Inflammatory macrophage treated with lipopolysaccharide for 4 hours (primary cell): ENCODE measurements around the gene PLXNB1.
A peak's percentile ranks its signal among the peaks of the same experiment; 100 is the strongest.
"Not testable (repeated sequence)": the region's sequence is repeated elsewhere in the genome, so short reads cannot be mapped to it uniquely, and the experiment has no call there.

Source experiments
- DNase-seq: peaks from one replicate; pipeline ENCODE4 v3.0.0-alpha.2; 2020

PLXNB1 gene

DNA sequence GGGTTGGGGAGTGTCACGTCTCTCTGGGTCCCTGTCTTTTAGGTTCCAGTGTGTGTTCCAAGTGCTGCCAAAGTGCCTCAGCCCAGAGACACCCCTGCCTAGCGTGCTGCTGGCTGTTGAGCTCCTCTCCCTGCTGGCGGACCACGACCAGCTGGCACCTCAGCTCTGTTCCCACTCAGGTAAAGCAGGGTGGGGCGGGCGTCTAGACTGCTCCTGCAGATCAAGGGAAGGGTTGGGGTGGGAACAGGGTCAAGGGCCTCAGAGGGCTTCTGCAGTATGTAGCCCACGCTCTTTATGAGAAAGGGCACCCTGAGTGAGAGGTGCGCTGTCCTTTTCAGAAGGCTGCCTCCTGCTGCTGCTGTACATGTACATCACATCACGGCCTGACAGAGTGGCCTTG is 33.8 kb upstream of the PLXNB1 start:
- no peak for DNase-seq

DNA sequence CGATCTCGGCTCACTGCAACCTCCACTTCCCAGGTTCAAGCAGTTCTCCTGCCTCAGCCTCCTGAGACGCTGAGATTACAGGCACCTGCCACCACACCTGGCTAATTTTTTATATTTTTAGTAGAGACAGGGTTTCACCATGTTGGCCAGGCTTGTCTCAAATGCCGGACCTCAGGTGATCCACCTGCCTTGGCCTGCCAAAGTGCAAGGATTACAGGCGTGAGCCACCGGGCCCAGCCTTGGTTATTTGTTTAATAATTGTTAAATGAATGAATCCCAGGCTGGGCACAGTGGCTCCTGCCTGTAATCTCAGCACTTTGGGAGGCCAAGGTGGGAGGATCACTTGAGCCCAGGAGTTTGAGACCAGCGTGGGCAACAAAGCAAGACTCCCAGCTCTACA is 31.9 kb upstream of the PLXNB1 start:
- not testable (repeated sequence) for DNase-seq

DNA sequence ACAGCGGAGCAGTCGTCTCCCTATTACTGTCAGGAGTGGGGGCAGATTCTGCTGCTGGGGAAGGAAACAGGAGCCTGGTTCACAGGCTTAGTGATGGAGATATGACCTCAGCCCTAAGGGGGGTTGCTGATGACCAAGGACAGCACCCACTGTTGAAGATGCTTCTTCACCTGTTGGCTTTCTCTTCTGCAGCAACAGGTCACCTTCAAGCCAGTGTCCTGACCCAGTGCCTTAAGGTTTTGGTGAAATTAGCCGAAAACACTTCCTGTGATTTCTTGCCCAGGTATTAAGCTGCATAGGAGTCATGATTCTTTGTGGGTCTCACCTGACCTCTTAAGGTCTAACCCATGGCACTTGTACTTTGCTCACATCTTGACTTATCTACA is 30.6 kb upstream of the PLXNB1 start:
- no peak for DNase-seq

DNA sequence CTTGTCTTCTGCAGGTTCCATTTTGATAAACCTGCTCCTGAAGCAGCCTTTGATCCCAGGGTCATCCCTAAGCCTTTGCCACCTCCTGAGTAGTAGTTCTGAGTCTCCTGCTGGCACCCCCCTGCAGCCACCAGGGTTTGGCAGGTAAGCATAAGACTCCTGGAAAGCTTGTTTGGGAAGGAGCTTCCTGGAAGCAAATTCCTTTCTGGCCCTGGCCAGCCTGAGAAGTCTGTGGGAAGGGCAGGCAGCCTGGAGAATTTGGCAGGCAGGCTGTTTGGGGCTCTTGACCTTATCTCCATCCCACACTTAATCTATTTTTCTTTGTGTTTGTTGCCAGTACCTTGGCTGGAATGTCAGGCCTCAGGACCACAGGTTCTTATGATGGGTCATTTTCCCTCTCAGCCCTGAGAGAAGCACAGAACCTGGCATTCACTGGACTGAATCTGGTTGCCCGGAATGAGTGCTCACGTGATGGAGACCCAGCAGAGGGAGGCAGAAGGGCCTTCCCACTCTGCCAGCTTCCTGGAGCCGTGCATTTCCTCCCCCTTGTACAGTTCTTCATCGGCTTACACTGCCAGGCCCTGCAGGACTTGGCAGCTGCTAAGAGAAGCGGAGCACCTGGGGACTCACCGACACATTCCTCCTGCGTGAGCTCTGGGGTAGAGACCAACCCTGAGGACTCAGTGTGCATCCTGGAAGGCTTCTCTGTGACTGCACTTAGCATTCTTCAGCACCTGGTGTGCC is 30.1 kb upstream of the PLXNB1 start:
- DNase-seq = no peak

DNA sequence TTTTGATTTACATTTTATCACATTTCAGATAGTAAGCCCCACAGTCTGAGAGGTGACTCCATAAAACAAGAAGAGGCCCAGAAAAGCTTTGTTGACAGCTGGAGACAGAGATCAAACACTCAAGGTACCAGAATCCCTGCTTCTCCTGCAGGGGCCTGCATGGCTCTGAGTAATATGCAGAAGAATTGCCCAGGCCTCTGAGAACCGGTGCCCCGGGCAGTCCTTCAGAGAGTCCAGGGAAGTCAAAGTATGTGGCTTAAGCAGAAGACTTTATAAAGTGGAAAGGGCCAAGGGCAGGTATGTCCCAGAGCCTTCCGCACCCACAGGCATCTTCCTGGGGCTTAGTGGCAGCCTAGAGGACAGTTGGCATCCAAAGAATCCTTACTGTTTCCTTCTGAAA is 29.4 kb upstream of the PLXNB1 start:
- DNase-seq = no peak

DNA sequence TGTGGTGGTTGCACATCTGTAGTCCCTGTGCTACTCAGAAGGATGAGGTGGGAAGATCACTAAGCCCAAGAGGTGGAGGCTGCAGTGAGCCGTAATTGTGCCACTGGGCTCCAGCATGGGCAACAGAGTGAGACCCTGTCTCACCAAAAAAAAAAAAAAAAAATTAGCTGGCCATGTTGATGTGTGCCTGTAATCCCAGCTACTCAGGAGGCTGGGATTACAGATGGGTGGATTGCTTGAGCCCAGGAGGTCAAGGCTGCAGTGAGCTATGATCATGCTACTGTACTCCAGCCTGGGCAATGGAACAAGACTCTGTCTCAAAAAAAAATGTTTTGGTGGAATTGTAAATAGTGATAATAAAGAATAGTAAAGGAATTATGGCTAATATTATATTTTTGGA is 26.6 kb upstream of the PLXNB1 start:
- no peak for DNase-seq

DNA sequence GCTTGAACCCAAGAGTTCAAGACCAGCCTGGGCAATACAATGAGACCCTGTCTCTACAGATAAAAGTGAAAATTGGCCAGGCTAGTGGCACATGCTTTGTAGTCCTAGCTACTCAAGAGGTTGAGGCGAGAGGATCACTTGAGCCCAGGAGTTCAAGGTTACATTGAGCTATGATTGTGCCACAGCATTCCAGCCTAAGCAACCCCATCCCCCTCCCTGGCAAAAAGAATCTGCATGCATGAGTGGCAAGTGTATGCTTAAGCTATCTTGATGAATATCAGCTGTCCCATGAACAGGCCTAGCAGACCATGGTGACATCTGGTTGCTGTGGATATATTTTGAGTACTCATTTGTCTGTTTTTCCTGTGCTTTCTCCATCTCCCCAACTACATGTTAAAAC is 21.4 kb upstream of the PLXNB1 start:
- DNase-seq = no peak

DNA sequence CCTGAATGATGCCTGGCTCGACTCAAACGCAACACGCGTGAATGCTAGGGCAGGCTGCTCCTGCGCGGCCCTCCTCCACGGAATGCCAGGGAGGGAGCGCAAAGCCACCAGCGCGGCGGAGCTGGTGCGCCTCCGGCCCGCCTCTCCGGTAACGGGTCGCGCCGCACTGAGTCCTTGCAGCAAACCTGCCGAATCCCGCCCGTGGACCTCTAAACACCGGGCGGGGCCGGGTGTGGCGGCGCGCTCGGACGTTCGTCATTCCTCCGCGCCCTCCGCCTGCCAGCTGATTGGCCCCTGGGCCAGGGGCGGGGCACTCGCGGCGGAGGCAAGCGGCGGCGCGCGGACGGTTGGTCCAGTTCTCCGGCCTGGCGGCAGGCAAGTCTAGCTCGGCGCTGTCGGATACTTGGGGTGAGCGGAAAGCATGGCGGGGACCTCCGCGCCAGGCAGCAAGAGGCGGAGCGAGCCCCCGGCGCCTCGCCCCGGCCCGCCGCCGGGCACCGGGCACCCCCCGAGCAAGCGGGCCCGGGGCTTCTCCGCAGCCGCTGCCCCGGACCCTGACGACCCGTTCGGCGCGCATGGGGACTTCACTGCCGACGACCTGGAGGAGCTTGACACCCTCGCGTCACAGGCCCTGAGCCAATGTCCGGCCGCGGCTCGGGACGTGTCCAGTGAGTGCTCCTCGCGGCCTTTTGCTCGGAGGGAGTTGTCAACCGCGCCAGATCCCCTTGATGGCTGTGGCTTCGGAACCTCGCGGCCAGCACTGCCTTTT is 16.7 kb upstream of the PLXNB1 start, which contains the start of gene ATRIP:
ATRIP (plus strand) TSS at position 313 of the 769 bp plus-strand sequence; CDS start at position 422, 109 bp downstream.
- DNase-seq = peak; percentile 86

DNA sequence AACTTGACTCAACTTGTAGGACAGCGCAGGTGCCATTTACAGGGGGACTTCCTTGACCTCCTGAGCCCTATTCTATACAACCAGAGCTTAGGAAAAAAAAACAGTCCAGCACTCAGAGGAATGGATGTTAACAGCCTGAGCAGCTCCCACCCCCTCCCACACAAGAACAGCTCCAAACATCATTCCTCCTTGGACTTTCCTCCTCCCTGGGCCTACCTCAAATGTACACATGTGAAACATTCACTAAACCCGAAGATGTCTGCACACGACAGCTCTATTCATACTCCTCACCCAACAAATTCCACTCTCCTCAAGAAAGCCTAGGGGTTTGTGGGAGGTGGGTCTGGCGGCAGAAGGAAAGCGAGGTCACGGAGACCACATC is 16.1 kb upstream of the PLXNB1 start:
- DNase-seq = no peak

DNA sequence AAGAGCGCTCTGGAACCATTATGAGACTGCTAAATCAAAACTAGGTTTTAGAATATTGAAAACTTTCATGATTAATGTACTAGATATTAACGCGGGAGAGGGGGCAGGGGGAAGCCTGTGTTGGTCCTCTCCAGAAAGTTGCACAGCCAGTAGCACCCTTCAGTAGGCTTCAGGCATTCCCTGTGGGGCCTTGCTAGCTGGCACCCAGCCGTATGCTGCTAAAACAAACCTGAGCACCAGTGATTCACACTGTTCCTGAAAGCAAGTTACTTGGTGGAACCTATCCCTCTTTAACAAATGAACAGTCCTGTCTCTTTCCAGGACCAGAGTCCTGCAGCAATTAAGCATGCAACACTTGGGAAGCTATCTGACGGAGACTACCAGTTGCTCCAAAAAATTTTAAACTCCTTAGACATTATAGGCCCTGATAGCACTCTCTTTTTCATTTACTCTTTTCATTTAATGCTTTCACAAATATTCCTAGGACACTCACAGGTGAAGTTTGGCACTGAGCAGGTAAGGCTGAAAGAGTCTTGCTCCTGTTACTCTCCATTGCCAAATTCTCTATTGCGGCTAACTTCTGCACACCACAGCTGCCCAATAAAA is 15.5 kb upstream of the PLXNB1 start:
- no peak for DNase-seq

DNA sequence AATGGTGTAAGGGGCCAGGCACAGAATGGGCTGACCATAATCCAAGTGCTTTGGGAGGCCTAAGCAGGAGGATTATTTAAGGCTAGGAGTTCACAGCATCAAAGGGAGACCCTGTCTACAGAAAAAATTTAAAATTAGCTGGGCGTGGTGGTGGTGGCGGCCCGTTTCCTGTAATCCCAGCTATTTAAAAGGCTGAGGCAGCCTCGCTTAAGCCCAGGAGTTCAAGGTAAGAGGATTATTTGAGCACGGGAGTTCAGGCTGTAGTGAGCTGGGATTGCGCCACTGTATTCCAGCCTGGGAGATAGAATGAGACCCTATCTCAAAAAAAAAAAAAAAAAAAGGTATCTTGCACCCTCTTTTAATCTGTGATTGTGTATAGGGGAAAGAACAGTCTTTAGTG is 12.1 kb upstream of the PLXNB1 start:
- DNase-seq = no peak

DNA sequence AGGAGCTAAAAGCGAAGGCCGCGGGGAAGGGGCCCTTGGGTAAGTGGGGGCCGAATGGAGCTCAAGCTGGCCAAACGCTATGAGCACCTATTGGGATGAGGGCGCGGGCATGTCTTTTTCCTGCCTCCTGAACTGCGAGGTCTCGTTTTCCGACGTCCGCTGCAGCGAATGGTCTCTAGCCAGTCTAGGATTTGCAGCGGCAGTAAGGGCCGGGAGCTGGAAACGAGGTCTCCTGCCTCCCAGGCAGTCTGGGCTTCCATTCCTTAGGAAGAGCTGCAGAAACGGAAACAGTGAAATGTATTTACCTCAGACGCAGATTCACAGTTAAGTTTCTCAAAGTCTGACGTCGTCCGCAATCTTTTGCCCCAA is 10.7 kb upstream of the PLXNB1 start:
- no peak for DNase-seq

DNA sequence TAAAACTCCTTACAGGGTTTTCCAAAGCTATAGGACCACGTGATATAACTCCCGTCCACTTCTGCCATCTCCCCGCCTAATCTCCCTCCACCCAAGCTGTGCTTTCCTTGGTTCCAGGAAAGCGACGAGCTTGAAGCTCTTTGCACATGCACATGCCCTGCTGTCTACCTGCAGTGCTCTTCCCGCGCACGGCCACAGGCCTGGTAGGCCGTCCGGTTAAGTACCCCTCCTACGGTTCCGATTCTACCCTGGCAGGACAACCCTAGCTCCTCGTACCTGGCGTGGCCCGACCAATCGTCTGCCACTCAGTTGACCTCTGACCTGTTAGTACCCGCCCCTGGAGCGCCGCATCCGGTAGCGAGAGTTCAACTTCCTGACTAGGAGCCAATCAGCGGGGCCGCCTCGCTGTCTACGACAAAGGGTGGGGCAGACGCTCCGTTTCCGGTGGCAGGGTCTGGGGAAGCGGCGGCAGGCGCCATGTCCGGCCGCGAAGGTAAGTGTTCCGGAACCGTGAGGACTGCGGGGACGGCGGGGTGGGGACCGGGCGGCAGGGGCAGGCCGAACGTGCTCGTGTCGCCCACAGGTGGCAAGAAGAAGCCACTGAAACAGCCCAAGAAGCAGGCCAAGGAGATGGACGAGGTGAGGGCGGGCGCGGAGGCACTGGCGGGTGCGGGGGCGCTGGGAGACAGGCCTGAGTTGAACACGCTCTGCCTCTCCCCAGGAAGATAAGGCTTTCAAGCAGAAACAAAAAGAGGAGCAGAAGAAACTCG is 10.1 kb upstream of the PLXNB1 start, which contains the start of the genes CCDC51 and TMA7:
CCDC51 (minus strand) TSS at position 300 of the 770 bp plus-strand sequence. CDS start 4,991 bp downstream, outside the sequence.
TMA7 (plus strand) TSS at position 438 of the 770 bp plus-strand sequence; CDS start at position 478, 40 bp downstream.
- peak; percentile 99 for DNase-seq

DNA sequence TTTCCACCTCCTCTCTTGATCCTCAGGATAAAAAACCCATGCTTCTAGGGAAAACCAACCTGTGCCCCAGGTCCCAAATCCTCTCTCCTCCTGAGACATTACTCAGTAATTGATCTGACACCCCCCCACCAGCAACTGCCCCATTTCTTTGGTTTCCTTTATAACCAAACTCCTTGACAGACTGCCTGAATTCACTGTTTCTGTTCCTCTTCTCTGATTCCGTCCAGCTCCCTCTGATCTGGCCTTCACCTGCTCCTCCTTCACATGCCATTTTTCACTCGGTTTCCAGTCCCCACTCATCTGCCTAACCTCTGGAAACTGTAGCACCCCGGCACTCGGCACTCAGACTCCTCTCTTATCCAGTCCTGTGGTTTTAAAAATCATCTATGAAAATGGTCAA is 7.9 kb upstream of the PLXNB1 start:
- DNase-seq = no peak

DNA sequence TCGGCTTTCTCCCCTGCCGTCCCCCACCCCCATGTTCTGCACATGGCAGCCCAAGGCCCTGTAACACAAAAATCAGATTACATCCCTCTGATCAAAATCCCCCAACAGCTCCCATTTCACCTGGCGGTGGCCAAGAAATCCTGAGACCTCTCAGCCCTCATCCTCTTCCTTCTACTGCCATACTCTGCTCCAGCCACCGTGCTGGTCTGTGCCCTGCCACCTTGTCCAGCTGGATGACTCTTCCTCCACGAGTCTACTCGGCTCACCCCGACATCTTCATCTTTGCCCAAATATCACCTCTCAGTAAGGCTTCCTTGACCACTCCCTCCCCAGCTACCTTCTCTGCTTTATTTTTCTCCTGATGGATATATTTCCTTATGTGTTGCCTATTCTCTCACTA is 7.0 kb upstream of the PLXNB1 start:
- DNase-seq = no peak

DNA sequence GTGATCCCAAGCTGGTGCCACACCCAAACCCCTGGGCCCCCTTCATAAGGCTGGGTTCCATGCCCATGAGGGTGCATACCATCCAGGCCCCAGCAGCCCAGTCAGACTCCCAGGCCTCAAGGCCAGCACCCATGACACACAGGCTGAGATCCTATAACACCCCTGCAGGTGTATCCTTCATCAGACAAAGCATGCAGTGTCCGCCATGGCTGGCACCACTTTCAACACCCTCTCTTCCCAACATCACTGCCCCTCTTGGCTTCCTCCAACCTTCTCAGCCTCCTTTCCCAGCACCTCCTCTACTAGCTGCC is 6.5 kb upstream of the PLXNB1 start:
- no peak for DNase-seq

DNA sequence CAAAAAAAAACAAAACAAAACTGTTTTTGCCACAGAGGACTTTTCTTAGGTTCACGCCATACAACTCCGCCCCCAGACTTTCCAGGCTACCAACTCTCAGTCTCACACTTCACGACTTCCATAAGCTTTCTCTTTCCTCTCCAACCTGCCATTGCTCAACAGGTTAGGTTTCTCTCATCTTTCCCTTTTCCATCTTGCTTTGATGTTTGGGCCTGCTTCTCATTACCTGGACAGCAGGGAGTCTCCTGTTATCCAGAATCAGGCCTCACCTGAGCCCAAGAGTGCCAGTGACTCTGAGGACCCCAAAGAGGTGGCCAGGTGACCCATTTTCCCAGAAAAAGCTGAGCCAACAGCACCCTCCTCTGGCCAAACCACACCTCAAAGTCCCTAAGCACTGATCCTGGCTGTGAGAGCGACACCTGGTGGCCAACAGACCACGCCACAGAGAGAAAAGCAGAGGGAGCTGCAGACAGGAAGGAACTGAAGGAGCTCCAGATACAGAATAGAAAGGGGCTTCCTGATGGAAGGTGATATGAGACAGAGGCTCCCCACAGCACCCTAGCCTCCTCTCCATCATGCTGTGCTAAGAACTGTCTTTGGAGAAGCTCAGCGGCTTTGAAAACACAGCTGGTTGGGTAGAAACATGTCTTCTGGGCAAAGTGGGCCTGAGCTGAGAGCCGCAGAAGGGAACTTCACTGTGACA is 6.0 kb upstream of the PLXNB1 start:
- DNase-seq = peak; percentile 80

DNA sequence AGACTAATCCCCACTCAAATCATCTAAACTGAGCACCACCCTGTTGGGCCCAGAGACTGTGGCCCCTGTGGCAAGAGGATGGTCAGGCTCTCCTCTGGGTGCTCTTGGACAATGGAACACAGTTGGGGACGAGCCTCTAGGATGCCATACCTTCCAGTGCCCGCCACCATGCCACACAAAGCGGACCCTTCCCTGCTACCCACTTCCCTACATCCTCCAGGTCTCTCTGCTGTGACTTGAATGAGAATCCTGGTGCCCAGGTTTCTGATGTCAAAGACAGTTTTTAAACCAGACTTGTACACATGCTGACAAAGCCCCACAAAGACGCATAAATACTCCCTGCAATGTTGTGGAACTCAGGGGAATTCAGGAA is 5.3 kb upstream of the PLXNB1 start:
- DNase-seq = no peak

DNA sequence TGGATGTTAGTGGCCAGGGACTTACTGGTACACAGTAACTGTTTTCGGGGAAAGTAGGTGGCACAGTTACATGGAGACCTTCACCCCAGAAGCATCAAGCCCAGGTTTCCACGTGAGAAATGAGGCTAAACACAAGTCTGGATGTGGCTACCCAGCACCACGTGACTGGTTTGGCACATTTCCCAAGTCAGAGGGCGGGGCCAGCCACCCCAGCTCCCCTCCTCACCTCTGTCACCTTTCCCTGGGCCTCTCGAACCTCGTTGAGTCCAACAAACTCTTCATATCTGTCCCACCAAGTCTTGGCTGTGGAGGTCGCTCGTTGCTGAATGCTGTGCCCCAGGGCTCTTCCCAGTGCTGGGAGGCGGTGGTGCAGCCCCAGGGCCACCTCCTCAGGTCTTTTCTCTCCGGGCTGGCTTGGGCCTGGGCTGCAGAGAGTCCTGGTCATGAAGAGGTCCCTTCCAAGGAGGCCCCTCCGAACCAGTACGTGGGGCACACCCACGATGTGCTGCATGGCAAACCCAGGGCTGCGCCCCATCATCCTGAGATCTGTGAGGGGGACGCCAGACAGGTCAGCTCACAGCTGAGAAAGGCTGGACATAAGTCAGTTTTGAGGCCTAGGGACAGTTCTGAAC is 4.8 kb upstream of the PLXNB1 start:
- no peak for DNase-seq

DNA sequence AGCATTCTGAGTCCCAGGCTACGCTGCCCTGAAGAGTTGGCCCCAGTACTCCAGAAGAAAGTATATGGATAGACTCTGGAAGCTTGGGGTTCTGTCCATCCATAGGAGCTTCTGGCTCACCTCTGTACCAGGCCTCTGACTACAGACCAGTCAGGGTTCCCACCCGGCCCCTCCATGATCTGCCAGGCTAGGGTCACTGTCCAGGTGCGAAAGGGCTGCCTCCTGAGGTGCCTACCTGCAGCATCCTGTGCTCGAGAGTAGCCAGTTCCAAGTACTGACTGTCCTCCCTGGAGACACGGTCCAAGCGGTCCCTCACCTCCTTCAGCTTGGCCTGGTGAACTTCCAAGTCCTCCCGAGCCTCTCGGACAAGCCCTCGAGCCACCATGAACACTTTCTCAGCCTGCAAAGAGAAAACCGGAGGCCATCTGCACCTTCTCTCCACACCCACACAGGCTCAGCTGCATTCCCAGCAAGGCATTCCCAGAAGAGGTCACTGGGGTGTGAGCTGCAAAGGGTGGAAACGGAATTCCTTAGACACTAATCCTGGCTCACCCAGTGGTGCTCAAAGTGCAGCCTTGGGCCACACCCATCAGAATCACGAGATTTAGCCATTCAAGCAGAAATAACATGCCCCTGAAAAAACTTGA is 3.7 kb upstream of the PLXNB1 start:
- DNase-seq = no peak
